Caki2 (cell line): ENCODE measurements around the gene ADAMTS13. TPM values are rescaled to one million over a fixed set of nuclear protein-coding genes. Genes with fewer than 3 reads are reported as not detected.
A peak's percentile ranks its signal among the peaks of the same experiment; 100 is the strongest.

Experiments
- DNase-seq: peaks from one replicate; pipeline ENCODE4 v3.0.0-alpha.2; 2015; ENCODE audit warnings: low read depth
- in situ Hi-C: cut with HindIII; loops from 2 replicates; pipeline ENCODE4 v1.10.0; 2016; ENCODE audit warnings: low sequenced_read_pairs, low pct_unique_long_range_greater_than_20kb, mixed read lengths
- total RNA-seq: library from RNA; depleted of rRNA; stranded (reverse); fragments of >200 nt; shearing (Covaris generic); gene quantifications from 2 replicates; pipeline ENCODE4 v1.2.3, GENCODE V29; 2014; ENCODE audit warnings: low replicate concordance

ADAMTS13 gene
- total RNA-seq, 1 experiment from 2014 or later = 3.0 TPM

GRCh38 chr9:133475292-133476012 lies 53.3 kb downstream of the ADAMTS13 start:
- in situ Hi-C loops = no loop called here
- no peak for DNase-seq

DNA sequence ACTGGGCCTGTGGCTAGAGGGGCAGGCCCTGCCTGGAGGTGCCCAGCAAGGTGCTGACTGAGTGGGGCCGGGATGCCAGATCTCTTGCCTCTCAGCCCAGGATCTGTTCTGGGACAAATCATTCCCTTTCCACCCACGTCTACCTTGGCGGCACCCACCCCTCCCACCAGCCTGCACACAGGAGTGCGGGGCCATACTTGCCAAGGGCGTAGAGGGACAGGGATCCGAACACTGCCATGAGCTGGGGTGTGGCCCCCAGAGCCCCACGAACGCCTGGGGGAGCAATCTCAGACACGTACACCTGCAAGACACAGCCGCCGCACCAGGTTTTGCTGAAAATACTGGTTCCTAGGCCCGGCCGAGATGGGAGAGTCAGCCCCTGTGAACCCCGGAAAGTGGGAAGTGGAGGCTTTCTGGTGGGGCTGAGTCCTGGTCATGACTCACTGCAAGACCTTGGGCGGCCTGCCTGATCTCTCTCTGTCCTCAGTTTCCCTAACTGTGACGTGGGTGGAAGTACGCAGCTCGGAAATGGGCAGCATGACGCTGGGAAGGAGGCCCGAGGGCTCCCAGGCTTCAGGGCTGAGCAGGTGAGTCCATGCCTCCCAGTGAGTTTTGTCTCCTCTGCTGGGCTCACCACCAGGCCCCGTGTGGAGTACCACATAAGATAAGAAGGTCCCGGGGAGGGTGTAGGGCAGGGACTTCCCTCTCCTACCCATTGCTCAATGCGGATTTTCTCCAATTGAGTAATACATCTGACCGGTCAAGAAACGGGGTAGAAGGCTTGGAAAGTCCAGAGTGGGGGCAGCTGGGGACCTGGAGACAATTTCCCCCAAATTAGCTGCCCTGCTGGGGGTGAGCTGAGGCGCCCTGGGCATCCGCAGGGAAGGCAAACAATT lies 54.1 kb downstream of the ADAMTS13 start:
- no peak for DNase-seq
- in situ Hi-C loops = no loop called here

GRCh38 chr9:133476941-133477340 lies 54.8 kb downstream of the ADAMTS13 start:
- DNase-seq = no peak
- in situ Hi-C loops = no loop called here

DNA sequence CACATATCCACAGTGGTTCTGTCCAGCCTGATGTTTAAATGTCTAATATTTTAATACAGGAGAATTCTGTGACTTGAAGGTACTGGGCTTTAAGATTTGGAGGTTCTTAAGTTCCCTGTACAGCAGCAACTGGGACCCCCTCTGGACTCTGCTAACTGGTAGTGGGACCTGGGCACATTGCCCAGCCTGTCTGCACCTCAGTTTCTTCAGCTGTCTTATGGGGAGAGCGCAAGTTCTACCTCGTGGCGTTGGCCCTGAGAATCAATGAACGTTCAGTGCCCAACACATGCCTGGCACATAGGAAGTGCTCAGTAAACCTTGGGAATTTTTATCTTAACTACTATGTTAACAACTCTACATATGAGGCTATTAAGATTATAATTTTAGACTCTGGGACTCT lies 55.3 kb downstream of the ADAMTS13 start:
- DNase-seq = no peak
- in situ Hi-C loops = no loop called here

GRCh38 chr9:133477992-133478850 lies 56.1 kb downstream of the ADAMTS13 start:
- peak; percentile 25 for DNase-seq
- in situ Hi-C loops = no loop called here

GRCh38 chr9:133478851-133479711 lies 56.9 kb downstream of the ADAMTS13 start, which contains the start of gene SLC2A6:
Gene SLC2A6 (minus strand): TSS chr9:133479099. CDS start chr9:133479059, 40 bp downstream.
- DNase-seq = peak; percentile 86

DNA sequence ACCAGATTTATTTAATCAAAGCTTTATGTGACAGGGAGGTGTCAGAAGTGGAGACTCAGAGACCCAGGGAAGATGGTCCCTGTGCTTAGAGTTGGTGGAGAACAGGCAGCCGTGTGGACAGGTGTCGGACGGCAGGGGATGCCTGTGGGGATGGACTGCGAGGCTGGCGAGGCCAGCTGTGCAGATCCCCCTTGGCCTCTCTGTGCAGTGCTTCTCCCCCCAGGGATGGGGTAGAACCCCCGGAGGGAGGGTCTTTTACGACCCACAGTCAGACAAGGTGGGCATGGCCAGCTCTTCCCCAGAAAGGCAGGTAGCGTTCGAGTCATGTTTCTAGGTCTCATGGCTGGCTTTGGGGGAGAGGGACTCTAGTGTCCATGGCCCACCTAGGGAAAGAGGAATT lies 61.4 kb downstream of the ADAMTS13 start:
- in situ Hi-C loops = no loop called here
- no peak for DNase-seq

More at GRCh38 chr9:133478851-133479711, 56.9 kb downstream of the ADAMTS13 start, which contains the start of gene SLC2A6:
- in situ Hi-C loops = no loop called here

DNA sequence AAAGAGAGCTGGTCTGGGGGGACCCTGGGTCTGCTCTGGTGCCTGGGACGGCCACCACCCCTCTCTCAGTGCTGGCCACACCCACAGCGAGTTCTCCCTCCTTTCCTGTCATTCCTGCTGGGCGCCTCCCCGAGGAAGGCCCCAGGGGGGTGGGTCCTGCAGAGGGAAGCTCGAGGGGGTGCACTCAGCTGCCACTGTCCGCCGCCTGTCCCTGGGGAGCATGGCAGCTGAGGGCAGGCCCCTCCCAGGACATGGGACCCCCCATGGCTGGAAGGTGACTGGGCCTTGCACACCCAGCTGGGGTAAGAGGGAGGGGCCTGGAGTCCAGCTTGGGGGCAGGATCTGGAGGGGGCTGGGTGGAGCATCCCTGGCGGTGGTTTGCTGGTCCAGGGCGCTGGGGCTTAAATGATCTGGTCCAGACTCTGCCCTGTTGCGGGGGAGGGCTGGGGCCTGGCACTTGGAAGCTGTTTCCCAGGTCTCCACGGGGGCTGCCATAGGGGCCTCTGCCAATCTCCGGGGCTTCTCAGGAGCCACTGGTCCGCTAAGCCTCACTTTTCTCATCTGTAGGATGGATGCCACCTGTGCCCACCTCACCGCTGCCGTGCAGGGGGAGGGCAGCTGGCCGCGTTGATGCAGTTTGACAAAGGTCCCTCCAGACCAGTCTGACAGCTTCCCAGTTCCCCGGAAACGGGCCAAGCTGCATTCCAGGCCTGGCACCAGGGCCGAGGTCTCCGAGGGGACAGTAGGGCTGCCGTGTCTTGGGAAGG lies 62.7 kb downstream of the ADAMTS13 start:
- no peak for DNase-seq
- in situ Hi-C loops = no loop called here

- DNase-seq = no peak
- in situ Hi-C loops = no loop called here
Observed at GRCh38 chr9:133485531-133486260, 63.5 kb downstream of the ADAMTS13 start.

DNA sequence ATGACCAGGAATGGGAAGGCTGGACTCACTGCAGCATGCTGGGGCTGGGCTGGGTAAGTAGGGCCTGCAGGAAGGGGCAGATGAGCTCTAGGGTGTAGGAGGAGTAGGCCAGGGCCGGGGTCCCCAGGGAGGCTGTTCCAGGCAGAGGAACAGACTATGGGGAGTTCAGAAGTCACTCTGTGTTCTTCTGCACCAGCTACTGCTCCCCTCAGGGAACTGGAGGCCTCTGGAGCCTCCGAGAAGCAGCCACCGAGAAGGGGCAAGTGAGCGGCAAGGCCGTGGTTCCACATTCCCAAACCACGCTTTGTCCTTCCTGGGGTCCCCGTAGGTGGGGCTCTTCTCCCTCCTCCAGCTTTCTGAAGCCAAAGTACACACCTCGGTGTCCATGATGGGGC lies 65.2 kb downstream of the ADAMTS13 start:
- no peak for DNase-seq
- in situ Hi-C loops = no loop called here

DNA sequence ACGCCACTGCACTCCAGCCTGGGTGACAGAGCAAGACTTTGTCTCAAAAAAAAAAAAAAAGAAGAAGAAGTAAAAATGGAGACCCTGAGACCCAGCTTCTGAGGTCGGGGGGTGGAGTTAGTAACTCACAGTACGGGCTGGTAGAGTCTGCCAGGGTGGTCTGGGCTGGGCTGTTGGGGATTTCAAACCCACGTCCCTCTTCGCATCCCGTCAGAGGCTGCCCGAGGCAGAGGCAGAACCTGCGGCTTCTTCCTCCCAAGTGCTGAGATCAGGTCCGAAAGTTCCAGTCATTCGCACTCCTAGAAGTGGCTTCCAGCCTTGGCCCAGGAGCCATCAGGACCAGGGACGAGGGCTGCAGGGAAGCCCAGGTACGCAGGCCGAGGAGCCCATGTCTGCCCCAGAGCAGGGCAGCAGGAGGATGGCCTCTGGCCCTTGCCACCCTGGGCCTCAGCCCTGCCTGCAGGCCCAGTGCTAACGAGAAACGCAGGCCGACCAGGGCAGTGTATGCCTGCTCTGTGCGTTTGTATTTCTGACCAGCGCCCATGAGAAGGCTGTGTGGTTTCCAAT lies 66.6 kb downstream of the ADAMTS13 start:
- in situ Hi-C loops = no loop called here
- no peak for DNase-seq

- in situ Hi-C loops = no loop called here
- peak; percentile 27 for DNase-seq
Observed at GRCh38 chr9:133489253-133490190, 67.4 kb downstream of the ADAMTS13 start.

DNA sequence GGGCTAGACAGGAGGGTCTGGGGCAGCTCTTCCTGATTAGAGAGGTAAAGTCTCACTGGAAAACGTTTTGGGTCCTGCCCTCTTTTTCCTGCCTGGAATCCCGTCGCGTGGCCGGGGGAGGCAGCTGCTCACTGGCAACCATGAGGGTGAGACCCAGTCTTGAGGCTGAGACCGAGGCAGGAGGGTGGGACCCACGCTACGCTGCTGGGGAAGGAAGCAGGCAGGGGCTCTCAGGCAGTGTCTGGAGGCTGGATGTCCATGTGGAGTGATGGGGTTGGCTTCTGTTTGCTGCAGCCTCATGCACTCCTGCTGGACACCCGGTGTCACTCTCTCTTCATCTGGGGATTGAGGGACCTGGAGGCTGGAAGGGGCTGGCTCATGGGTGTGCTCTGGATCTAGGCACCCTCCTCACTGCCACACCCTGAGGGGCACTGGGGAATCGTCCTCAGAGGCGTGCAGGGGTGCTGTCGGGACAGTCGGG lies 68.1 kb downstream of the ADAMTS13 start:
- in situ Hi-C loops = no loop called here
- no peak for DNase-seq

- DNase-seq = no peak
- in situ Hi-C loops = no loop called here
Observed at GRCh38 chr9:133490865-133491655, 68.9 kb downstream of the ADAMTS13 start.
